Activated CD4-positive, alpha-beta T cell treated with anti-CD3 and anti-CD28 coated beads for 48 hours (primary cell): Measurements from ENCODE around the gene ENDOG.

Experiments
- DNase-seq: peaks from one replicate; pipeline ENCODE4 v3.0.0-alpha.2; 2020

Gene ENDOG

GRCh38 chr9:128802482-128802881 is 15.8 kb upstream of the ENDOG start:
- no peak for DNase-seq

- no peak for DNase-seq
Measured at GRCh38 chr9:128805661-128806060, 12.6 kb upstream of the ENDOG start.

DNA sequence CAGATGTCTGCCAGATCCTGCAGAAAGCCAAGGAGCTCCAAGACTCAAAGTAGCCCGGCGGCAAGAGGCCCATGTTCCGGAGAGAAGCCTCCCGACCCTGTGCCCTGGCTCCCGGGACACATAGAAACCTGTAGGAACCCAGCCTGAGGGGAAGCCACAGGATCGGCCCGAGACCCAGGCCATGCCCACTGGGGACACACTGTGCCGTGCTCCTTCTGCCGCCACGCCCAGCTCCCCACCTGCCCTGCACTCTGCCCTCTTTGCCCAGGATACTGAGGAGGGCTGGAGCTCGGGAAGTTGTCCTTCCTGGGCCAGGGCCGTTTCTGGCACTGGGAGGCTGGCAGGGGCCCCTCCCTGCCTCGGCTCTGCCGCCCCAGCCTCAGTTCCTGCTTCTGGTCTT is 10.5 kb upstream of the ENDOG start:
- no peak for DNase-seq

DNA sequence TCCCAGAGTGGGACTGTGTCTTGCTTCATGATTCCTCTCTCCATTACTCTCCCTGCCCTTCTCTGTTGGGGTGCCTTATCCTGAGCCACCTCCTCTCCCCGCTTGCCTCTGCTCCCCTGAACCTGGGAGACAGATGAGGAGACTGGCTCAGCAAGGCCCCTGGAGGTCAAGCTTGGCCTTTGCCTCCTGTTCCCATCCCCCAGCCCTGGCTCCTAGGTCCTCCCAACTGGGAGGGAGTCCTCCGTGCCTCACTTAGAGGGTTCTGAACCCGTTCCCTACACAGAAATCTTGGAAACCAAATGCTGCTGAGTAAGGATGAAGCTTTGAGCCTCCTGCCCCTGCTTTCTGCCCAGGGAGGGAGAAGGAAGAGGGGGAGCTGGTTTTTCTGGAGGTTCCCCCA is 9.8 kb upstream of the ENDOG start:
- DNase-seq: no peak

DNA sequence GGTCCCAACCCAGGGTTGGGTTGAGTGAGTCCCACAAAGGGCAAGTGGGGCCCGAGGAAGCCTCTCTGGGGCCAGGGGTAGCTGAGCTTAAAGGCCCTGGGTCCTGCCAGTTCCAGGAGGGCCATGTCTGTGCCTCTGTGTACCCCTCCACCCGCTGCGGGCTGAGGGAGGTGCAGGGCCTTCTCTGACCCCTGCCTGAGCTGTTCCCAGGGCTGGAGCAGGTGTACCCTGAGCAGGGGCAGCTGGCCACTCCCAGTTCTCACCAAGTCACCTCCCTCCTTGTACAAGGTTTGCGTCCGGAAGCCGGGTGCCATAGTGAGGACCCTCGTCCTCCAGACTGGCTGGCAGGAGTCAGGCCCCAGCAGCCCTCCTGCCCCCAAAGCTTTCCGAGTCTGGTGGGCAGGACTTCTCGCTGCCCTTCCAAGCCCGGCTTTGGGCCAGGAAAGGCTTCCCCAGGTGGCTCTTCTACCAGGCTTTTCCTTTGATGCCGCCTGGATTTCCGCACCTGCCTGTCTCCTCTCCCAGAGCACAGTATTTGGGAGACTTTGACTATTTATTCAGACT is 9.2 kb upstream of the ENDOG start:
- DNase-seq: no peak

DNA sequence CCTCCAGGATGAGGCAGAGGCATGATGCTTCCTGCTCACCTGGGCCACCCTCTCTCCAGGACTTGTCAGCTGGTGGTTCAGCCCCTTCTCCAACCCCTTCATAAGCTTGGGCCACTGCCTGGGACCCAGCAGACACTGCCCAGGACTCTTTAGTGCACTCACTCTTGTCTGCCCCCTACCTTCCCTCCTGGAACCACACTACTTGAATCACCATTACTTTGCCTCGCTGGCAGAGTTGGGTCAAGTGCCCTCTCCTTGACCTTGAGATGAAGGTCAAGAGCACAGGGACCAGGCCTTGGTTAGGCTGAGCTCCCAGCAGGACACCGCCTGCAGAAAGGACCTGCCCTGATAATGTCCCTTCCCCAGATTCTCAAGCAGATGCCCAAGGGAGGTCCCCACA is 8.5 kb upstream of the ENDOG start:
- DNase-seq: no peak

DNA sequence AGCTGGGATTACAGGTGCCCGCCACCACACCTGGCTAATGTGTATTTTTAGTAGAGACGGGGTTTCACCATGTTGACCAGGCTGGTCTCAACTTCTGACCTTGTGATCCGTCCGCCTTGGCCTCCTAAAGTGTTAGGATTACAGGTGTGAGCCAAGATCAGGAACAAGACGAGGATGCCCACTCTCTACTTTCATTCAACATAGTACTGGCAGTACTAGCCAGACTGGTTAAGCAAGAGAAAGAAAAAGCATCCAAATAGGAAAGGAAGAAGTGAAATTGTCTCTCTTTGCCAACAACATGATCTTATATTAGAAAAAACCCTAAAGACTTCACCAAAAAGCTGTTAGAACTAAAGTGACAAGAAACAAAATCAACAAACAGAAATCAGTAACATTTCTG is 7.4 kb upstream of the ENDOG start:
- no peak for DNase-seq

DNA sequence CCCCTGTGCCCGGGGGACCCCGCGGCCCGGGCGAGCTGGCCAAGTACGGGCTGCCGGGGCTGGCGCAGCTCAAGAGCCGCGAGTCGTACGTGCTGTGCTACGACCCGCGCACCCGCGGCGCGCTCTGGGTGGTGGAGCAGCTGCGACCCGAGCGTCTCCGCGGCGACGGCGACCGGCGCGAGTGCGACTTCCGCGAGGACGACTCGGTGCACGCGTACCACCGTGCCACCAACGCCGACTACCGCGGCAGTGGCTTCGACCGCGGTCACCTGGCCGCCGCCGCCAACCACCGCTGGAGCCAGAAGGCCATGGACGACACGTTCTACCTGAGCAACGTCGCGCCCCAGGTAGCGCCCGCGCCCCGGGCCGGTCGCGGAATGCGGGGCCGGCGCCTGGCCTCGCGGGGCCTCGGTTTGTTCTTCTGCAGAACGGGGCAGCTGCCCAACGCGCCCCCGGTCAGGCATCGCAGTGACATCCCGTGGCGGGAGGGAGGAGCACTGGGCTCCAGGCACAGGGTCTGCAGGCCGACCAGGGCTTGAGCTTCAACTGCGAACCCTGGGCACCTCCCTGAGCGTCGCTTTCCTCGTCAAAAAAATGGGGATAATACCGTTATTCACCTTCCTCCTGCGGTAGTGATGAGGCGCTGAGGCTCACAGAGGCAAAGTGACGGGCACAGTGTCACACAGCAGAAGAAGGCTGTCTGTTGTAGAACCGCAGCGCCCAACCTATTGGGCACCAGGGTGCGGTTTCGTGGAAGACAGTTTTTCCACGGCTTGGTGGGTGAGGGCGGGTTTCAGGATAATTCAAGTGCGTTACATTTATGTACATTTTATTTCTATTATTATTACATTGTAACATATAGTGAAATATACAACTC is 777 bp downstream of the ENDOG start:
- peak; percentile 51 for DNase-seq

DNA sequence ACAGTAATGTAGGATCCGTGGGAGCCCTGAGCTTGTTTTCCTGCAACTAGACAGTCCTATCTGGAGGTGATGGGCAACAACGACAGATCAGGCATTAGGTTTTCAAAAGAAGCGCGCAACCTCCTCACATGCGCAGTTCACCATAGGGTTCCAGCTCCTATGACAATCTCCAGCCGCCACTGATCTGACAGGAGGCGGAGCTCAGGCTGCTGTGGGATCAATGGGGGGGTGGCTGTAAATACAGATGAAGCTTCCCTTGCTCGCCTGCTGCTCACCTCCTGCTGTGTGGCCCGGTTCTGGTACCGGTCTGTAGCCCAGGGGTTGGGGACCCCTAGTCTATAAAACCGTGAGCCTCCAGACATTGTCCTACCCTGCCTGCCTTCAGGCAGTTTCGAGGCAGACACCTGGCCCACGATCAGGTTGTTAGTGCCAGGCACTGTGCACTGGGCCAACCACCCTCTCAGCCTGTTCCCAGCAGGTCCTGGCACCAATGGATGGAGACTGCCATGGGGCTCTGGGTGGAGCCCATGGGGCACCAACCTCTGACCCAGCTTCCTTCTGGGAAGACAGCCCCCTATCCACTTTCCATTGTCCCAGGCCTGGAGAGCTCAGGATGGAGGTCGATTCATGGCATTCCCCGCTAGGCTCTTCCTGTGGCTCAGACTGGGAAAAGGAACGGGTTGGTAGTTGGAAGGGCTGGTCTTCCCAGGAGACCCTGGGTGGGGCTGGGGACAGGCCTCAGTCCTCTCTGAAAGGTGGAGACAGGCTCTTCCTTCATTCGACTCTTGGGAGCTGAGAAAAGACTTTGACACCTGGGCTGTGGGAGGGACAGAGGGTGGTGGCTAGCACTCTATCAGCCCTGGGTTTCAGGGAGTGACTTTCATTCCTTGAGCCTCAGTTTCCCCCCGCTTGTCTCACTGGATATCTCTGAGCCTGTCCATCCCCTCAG is 1.7 kb downstream of the ENDOG start:
- DNase-seq: no peak

DNA sequence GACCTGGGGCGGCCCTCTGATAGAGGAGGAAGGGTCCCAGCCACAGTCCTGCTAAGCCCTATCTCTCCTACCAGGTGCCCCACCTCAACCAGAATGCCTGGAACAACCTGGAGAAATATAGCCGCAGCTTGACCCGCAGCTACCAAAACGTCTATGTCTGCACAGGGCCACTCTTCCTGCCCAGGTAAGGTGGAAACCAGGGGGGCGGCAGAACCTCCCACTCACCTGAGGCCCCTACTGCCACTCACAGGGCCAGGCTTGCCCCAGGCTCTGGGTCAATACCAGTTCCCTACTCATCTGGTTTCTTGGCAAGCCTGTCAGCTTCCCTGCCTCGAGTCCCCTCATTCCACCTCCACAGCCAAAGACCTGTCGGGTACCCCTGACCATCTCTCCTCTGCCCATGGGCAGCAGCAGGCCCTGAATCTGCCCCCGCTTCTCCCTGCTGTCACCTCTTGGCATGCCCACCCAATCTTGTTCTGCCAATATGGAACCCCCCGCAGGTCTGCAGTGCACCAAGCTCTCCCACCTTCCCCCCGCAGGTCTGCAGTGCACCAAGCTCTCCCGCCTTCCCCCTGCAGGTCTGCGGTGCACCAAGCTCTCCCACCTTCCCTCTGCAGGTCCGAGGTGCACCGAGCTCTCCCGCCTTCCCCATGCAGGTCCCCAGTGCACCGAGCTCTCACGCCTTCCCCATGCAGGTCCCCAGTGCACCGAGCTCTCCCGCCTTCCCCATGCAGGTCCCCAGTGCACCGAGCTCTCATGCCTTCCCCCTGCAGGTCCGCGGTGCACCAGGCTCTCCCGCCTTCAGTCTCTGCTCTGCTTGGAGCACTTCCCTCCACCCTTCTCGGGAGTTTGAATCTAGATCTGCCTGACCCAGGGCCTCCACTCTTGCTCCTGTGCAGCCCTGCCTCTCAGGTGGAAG is 2.6 kb downstream of the ENDOG start:
- no peak for DNase-seq

- no peak for DNase-seq
Measured at GRCh38 chr9:128821584-128822406, 3.5 kb downstream of the ENDOG start.

DNA sequence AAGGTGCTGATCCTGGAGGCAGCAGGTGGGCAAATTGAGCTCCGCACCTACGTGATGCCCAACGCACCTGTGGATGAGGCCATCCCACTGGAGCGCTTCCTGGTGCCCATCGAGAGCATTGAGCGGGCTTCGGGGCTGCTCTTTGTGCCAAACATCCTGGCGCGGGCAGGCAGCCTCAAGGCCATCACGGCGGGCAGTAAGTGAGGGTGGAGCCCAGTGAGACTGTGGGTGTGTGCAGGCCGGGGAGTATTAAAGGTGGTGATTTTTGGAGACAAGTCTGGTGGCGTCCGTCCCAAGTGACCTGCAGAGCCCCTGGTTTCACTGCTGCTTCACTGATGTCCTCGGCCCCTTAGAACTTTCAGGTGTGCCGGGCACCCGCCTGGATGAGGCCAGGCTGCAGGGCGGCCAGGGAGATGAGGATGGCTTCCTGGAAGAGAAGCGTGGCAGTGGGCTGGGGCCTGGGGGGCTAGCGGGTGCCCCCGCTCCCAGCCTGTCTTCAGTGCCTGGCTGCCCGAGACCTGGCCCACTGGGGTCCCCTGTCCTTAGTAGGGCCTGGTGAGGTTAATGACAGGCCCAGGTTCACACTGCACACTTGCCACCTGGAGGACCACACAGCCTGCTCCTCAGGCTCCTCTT is 4.2 kb downstream of the ENDOG start:
- DNase-seq: no peak

- no peak for DNase-seq
Measured at GRCh38 chr9:128823362-128823902, 5.1 kb downstream of the ENDOG start.

GRCh38 chr9:128823903-128824406 is 5.7 kb downstream of the ENDOG start:
- no peak for DNase-seq

DNA sequence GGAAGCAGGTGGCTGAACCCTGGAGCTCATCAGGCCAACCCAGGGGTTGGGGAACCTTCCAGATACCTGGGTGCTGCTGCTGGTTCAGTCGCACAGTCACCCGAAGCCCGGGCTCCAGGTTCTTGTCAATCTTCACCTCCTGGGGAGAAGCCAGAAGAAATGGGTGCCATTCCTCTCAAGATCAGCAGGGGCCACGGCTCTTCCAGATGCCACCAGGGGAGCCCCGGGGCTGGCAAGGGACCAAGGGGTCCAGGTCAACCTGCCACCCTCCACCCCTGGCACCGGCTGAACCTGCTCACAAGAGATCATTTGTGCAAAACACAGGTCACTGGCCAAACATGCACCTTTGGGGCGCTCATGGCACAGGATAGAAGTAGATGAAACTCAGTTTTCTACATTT is 6.6 kb downstream of the ENDOG start:
- DNase-seq: no peak

DNA sequence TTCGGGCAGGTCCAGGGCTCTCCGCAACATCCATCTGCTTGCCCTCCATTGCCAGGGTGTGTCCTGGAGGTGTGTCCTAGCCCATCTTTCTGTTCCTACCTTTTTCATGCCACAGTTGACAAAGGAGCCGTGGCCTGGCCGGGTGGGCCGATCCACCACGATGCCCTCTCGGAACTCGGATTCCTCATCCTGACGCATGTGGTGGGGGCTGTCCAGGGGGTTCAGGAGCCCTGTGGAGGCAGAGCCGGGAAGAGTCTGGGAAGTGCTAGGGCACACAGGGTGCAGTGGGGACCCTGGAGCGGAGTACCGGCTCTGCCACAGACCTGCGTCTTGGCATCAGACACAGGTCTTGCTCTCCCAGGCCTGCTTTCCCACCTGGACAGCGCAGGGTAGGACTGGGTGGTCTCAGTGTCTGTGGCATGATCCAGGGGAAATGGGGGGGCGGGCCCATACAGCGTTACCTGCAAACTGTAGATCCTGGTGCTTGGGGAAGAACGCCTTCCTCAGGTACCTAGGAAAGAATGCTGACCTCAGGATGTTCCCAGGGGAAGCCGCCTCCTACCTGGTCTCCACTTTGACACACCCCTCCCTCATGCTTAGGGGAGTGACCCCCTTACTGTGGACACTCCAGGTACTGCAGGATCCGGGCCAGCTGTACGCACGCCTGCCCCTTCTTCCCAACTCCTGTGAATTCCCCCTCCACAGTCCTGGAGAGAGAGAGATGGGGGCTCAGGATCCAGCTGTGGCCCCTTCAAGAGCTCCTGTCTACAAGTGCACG is 7.8 kb downstream of the ENDOG start:
- no peak for DNase-seq

- DNase-seq: no peak
Measured at GRCh38 chr9:128828267-128828666, 10.0 kb downstream of the ENDOG start.

GRCh38 chr9:128828719-128829452 is 10.6 kb downstream of the ENDOG start:
- no peak for DNase-seq
